GM12872 (cell line): ENCODE data around the gene SEC63.

Source experiments
- CTCF ChIP-seq: IDR thresholded peaks from 3 replicates; pipeline ENCODE4 v1.5.1; 2011; ENCODE audit warnings: low read depth, mild to moderate bottlenecking, low read length, moderate library complexity; ENCODE audit not compliant: insufficient read depth

The SEC63 gene

GRCh38 chr6:107862383-107862782 lies 95.6 kb downstream of the SEC63 start:
- TF ChIP-seq CTCF = no peak

GRCh38 chr6:107853230-107853629 lies 104.8 kb downstream of the SEC63 start:
- TF ChIP-seq CTCF = no peak

GRCh38 chr6:107849325-107849724 lies 108.7 kb downstream of the SEC63 start:
- TF ChIP-seq CTCF = no peak

GRCh38 chr6:107847844-107848802 lies 109.9 kb downstream of the SEC63 start:
- peak; percentile 80 for TF ChIP-seq CTCF

- no peak for TF ChIP-seq CTCF
Measured at GRCh38 chr6:107846262-107846795, 111.7 kb downstream of the SEC63 start.

- no peak for TF ChIP-seq CTCF
Measured at GRCh38 chr6:107845777-107846176, 112.2 kb downstream of the SEC63 start.

- no peak for TF ChIP-seq CTCF
Measured at GRCh38 chr6:107843400-107843799, 114.6 kb downstream of the SEC63 start.
